Panc1 (cell line): ENCODE results near the gene AOC1. TPM values are rescaled to one million over a fixed set of nuclear protein-coding genes. Genes with fewer than 3 reads are reported as not detected.

Experiments
- ATAC-seq: fragments of 200-7000 bp; cut with Tn5 transposase; 2 replicates; pipeline ENCODE4 v1.9.1; 2020; ENCODE audit warnings: mild to moderate bottlenecking, moderate library complexity
- BruUV-seq: library from RNA; stranded (reverse); fragments of 400-500 nt; replicated peaks from 2 replicates; lab custom pipeline; 2021; lab: Mats Ljungman, UMichigan
- CTCF ChIA-PET: fragments of 300-600 bp; sonication (Branson Sonifier 250); formaldehyde crosslinking; loops from one replicate; lab custom pipeline; 2022; ENCODE audit warnings: antibody characterized with exemption; lab: Charles Lee
- POLR2A ChIA-PET: fragments of 300-600 bp; sonication (Branson Sonifier 250); formaldehyde crosslinking; loops from one replicate; lab custom pipeline; 2022; ENCODE audit warnings: antibody characterized with exemption; lab: Charles Lee
- DNase-seq: peaks from one replicate; pipeline ENCODE4 v3.0.0-alpha.2; 2010; ENCODE audit warnings: low read depth, low spot score
- H3K27ac ChIP-seq: 2 replicates; pipeline ENCODE4 v1.5.1; 2011; ENCODE audit warnings: mild to moderate bottlenecking, low read length, inconsistent platforms
- H3K27me3 ChIP-seq: fragments of 200-500 bp; sonication (Bioruptor generic); 2 replicates; pipeline ENCODE4 v1.6.0; 2014; ENCODE audit warnings: low read length, inconsistent platforms; ENCODE audit not compliant: control insufficient read depth, insufficient read depth
- H3K36me3 ChIP-seq: fragments of 200-500 bp; sonication (Bioruptor generic); 2 replicates; pipeline ENCODE4 v1.5.1; 2014; ENCODE audit warnings: inconsistent platforms, mild to moderate bottlenecking, low read length, moderate library complexity; ENCODE audit not compliant: control insufficient read depth, insufficient read depth
- H3K4me1 ChIP-seq: 2 replicates; pipeline ENCODE4 v1.5.1; 2011; ENCODE audit warnings: inconsistent platforms, mild to moderate bottlenecking, low read length, moderate library complexity; ENCODE audit not compliant: control insufficient read depth, insufficient read depth
- H3K4me3 ChIP-seq, 2 experiments: 2 replicates each; pipeline ENCODE4 v1.5.1; 2011 to 2012; ENCODE audit warnings: low read depth in 2 of 2, low read length in 2 of 2, mild to moderate bottlenecking in 2 of 2, inconsistent platforms in 1 of 2, moderate library complexity in 1 of 2
- H3K9me3 ChIP-seq: fragments of 200-500 bp; sonication (Bioruptor generic); 2 replicates; pipeline ENCODE4 v1.5.1; 2014; ENCODE audit warnings: low read depth, mild to moderate bottlenecking, inconsistent platforms, low read length, moderate library complexity; ENCODE audit not compliant: control insufficient read depth, insufficient read depth
- CTCF ChIP-seq: fragments of 450-650 bp; IDR thresholded peaks from 2 replicates; pipeline ENCODE4 v1.5.1; 2017; ENCODE audit warnings: mild to moderate bottlenecking
- POLR2AphosphoS5 ChIP-seq: IDR thresholded peaks from 2 replicates; pipeline ENCODE4 v1.6.1; 2012; ENCODE audit warnings: mild to moderate bottlenecking, low read depth, low read length, moderate library complexity
- REST ChIP-seq, 2 experiments: IDR thresholded peaks; 2 replicates each; pipeline ENCODE4 v1.6.1; 2011 to 2012; ENCODE audit warnings: low read depth in 2 of 2, control low read depth in 1 of 2, low read length in 1 of 2, mild to moderate bottlenecking in 1 of 2, moderate library complexity in 1 of 2; ENCODE audit not compliant: insufficient read depth in 1 of 2
- SIN3A ChIP-seq: IDR thresholded peaks from 2 replicates; pipeline ENCODE4 v1.6.1; 2012; ENCODE audit warnings: low read depth, mild to moderate bottlenecking, low read length, moderate library complexity, borderline replicate concordance; ENCODE audit not compliant: insufficient read depth
- TCF7L2 ChIP-seq: IDR thresholded peaks from 2 replicates; pipeline ENCODE4 v1.6.1; 2011; ENCODE audit warnings: mild to moderate bottlenecking, low read depth, low read length, inconsistent platforms
- in situ Hi-C: cut with HindIII; loops from 2 replicates; pipeline ENCODE4 v1.10.0; 2016; ENCODE audit warnings: low sequenced_read_pairs, low pct_unique_long_range_greater_than_20kb
- intact Hi-C: fragments of 100-400 bp; cut with micrococcal nuclease; formaldehyde crosslinking; loops from one replicate; pipeline ENCODE4 v1.10.0; 2022; ENCODE audit not compliant: unreplicated experiment
- total RNA-seq: library from RNA; stranded (reverse); gene quantifications from one replicate; pipeline ENCODE4 v1.2.1, GENCODE V29; 2021; ENCODE audit not compliant: unreplicated experiment

AOC1 gene
- total RNA-seq, 1 experiment from 2014 or later, result 0.15 TPM

DNA sequence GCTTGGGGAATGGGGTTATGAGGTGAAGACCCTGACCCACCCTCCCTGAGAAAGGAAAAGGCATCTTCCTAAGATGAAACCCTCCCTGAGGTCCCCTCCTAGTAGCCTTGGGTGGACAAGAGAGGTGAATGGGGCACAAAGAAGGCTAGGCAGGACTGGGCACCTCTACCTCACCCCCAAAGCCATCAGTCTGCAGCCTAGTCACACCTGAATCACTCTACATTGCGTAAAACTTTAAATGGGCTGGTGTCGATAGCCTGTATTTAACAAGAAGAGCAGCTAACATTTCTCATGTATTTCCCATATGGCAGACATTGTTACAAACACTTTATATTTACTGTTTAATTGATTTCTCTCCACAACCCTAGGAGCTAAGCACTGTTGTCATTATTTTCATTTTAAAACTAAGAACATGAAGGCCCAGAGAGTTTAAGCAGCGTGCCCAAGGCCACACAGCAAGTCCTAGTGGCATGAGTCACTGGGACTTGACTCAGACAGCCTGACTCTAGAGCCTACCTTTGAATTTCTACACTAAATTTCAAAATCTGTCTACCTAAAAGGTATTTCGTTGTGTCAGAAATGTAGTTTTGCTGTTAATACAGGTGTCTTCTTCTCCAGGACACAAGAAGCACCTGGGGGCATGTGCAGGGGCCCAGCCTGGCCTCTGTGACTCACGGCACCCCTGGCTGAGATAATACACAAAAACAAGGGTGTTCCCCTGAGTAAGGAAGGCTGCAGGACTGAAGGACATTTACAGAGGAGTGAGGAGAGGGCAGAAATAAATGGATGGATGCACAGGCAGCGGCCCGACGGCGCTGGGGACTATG, 3.4 kb downstream of the AOC1 start:
- Histone ChIP-seq H3K4me3 (no peak overlapping the region), H3K27ac (no peak overlapping the region), H3K36me3 (no peaks in the 10 kb centered on the region), H3K9me3 (no peaks in the 10 kb centered on the region), H3K27me3 (peaks cover 10% of the 10 kb centered on the region), H3K4me1 (no peaks in the 10 kb centered on the region)
- intact Hi-C loops (no loop called here), in situ Hi-C loops (no loop called here)
- POLR2A ChIA-PET, result no interaction called here
- no TSS peak for BruUV-seq
- ATAC-seq, result no peak
- no peak for DNase-seq
- TF ChIP-seq SIN3A (no peak), POLR2AphosphoS5 (no peak), TCF7L2 (no peak), CTCF (no peak), REST (IDR thresholded peaks at IDR 0.05; ENCODE audit: insufficient read depth in 1 of 2, low read depth in 2 of 2, low read length in 1 of 2) (no peak)
- CTCF ChIA-PET, result no interaction called here

- no peak overlapping the region for H3K4me3 ChIP-seq
- ATAC-seq (no peak), DNase-seq (no peak)
- CTCF ChIA-PET, result no interaction called here
- intact Hi-C loops (no loop called here), in situ Hi-C loops (no loop called here)
- H3K4me1 ChIP-seq, result no peaks in the 10 kb centered on the region
- peaks cover 9% of the 10 kb centered on the region for H3K27me3 ChIP-seq
- BruUV-seq, result no TSS peak
- no peaks in the 10 kb centered on the region for H3K9me3 ChIP-seq
- TF ChIP-seq TCF7L2 (no peak), SIN3A (no peak), CTCF (no peak), POLR2AphosphoS5 (no peak), REST (IDR thresholded peaks at IDR 0.05; ENCODE audit: insufficient read depth in 1 of 2, low read depth in 2 of 2, low read length in 1 of 2) (no peak)
- no peaks in the 10 kb centered on the region for H3K36me3 ChIP-seq
- POLR2A ChIA-PET, result no interaction called here
- no peak overlapping the region for H3K27ac ChIP-seq
Measured at GRCh38 chr7:150856303-150857275, 4.3 kb downstream of the AOC1 start.
